Lung (tissue), 12 donors: ENCODE results near the gene FRMD4A. TPM values are rescaled to one million over a fixed set of nuclear protein-coding genes. Genes with fewer than 3 reads are reported as not detected.

ENCODE experiments used
- ATAC-seq: fragments of 200-7000 bp; cut with Tn5 transposase; one replicate; pipeline ENCODE4 v1.9.1; 2020; ENCODE audit warnings: moderate number of reproducible peaks; ENCODE audit not compliant: insufficient read depth, low FRiP score
- DNase-seq, 3 donors: peaks; one replicate each; pipeline ENCODE4 v3.0.0-alpha.2; 2013 to 2017
- H3K27ac ChIP-seq, 2 donors: one replicate each; pipeline ENCODE4 v1.5.1; 2013; ENCODE audit warnings: mild to moderate bottlenecking in 2 of 2, moderate library complexity in 2 of 2, control low read depth in 1 of 2, inconsistent platforms in 1 of 2, low read depth in 1 of 2, low read length in 1 of 2
- H3K27me3 ChIP-seq, 3 donors: one replicate each; pipeline ENCODE4 v1.5.1; 2013; ENCODE audit warnings: low read length in 2 of 3; ENCODE audit not compliant: control insufficient read depth in 3 of 3, insufficient read depth in 3 of 3
- H3K36me3 ChIP-seq, 4 donors: one replicate each; pipeline ENCODE4 v1.5.1; 2013; ENCODE audit warnings: low read length in 4 of 4, mild to moderate bottlenecking in 1 of 4, moderate library complexity in 1 of 4; ENCODE audit not compliant: control insufficient read depth in 4 of 4, insufficient read depth in 4 of 4
- H3K4me1 ChIP-seq, 5 donors: one replicate each; pipeline ENCODE4 v1.5.1; 2013; ENCODE audit warnings: low read length in 5 of 5, mild to moderate bottlenecking in 2 of 5, moderate library complexity in 1 of 5; ENCODE audit not compliant: control insufficient read depth in 5 of 5, insufficient read depth in 5 of 5
- H3K4me3 ChIP-seq: one replicate; pipeline ENCODE4 v1.5.1; 2013; ENCODE audit warnings: mild to moderate bottlenecking, control low read depth, moderate library complexity
- H3K9ac ChIP-seq, 2 donors: one replicate each; pipeline ENCODE4 v1.5.1; 2013; ENCODE audit warnings: low read length in 2 of 2, control low read depth in 1 of 2; ENCODE audit not compliant: insufficient read depth in 1 of 2
- H3K9me3 ChIP-seq, 4 donors: one replicate each; pipeline ENCODE4 v1.5.1; 2013; ENCODE audit warnings: low read length in 3 of 4, mild to moderate bottlenecking in 1 of 4, moderate library complexity in 1 of 4; ENCODE audit not compliant: control insufficient read depth in 4 of 4, insufficient read depth in 3 of 4
- CTCF ChIP-seq: IDR thresholded peaks from 2 replicates; pipeline ENCODE4 v1.5.1; 2012; ENCODE audit warnings: mild to moderate bottlenecking; ENCODE audit errors: control extremely low read depth, extremely low read depth
- WGBS, 2 donors: extraction: QIAGEN DNeasy Blood & Tissue Kit; methylation state at CpG; one replicate each; pipeline ENCODE4 v1.1.7; 2013; 5-methylcytosine and 5-hydroxymethylcytosine counted together
- polyA plus RNA-seq, 2 donors: library from polyadenylated mRNA; stranded (reverse); fragments of 200-250 nt; gene quantifications; one replicate each; pipeline ENCODE4 v1.2.1, GENCODE V29; 2013
- total RNA-seq, 2 donors: library from RNA; depleted of rRNA in 1 of 2; stranded (reverse); fragments of >200 nt in 1 of 2; gene quantifications; one replicate each; pipeline ENCODE4 v1.2.1, GENCODE V29; 2014 to 2021
- donor health status: control.
- donor health status: control.
- donor health status: Bipolar disorder and iron deficiency.
- donor health status: healthy.
- donor health status: DM: yes; HTN: yes; CAD: no.

The FRMD4A gene
- total and polyA plus RNA-seq, 4 donors: 12.0 to 64.5 (median 29.3) TPM

DNA sequence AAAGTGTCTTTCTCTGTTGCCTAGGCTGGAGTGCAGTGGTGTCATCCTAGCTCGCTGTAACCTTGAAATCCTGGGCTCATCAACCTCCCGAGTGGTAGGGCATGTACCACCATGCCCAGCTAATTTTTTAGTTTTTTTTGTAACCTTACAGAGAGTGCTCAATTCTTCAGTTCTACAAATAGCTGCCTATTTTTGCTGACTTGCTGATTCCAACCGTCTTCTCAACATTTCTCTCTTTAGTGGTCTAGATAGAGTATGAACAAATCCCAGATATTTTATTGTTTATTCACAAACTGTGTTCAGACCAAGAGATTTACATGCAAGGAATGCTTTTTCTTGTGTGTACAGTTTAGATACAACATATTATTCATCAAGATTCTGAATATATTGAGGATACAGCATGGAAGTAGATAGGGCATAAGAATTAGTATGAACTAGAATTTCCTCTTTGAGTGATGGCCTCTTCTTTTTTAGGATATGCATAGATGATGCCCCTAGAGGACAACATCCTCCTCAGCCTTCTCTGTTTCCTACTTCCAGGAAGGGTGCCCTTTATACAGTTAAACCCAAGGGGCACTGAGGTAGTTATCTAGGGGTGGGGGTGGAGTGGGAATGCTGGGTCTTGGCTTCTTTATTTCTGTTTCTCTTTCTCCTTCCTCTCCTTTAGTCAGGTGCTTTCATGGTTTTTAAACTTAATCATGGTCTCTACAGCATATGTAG lies 717.9 kb downstream of the FRMD4A start:
- H3K9ac ChIP-seq: no peak overlapping the region
- TF ChIP-seq CTCF: no peak
- H3K4me1 ChIP-seq: peaks cover 0 to 32% (median 7%) of the 10 kb centered on the region in 5 donors
- WGBS, 2 donors: 93 to 95% methylated on average over 3 of the region's 3 CpGs
- H3K27ac ChIP-seq: no peak overlapping the region
- H3K4me3 ChIP-seq: no peak overlapping the region
- H3K36me3 ChIP-seq: peaks cover 21 to 30% (median 25%) of the 10 kb centered on the region in 4 donors
- no peaks in the 10 kb centered on the region for H3K9me3 ChIP-seq
- ATAC-seq (no peak), DNase-seq (no peak)
- no peaks in the 10 kb centered on the region for H3K27me3 ChIP-seq

- H3K4me1 ChIP-seq: no peaks in the 10 kb centered on the region
- no peak for TF ChIP-seq CTCF
- DNase-seq (no peak), ATAC-seq (no peak)
- H3K27me3 ChIP-seq: no peaks in the 10 kb centered on the region
- H3K9ac ChIP-seq: no peak overlapping the region
- H3K36me3 ChIP-seq: peaks cover 15 to 34% (median 30%) of the 10 kb centered on the region in 4 donors
- 64 to 76% methylated on average over 8 of the region's 8 CpGs for WGBS, 2 donors
- H3K4me3 ChIP-seq: no peak overlapping the region
- H3K27ac ChIP-seq: no peak overlapping the region
- no peaks in the 10 kb centered on the region for H3K9me3 ChIP-seq
Observed at GRCh38 chr10:13608246-13608853, 722.4 kb downstream of the FRMD4A start.

- no peaks in the 10 kb centered on the region for H3K27me3 ChIP-seq
- no peak for TF ChIP-seq CTCF
- 87 to 91% methylated on average over 2 of the region's 2 CpGs for WGBS, 2 donors
- no peak overlapping the region for H3K9ac ChIP-seq
- DNase-seq (no peak), ATAC-seq (no peak)
- no peaks in the 10 kb centered on the region for H3K4me1 ChIP-seq
- peaks cover 7 to 28% (median 19%) of the 10 kb centered on the region in 4 donors for H3K36me3 ChIP-seq
- no peak overlapping the region for H3K27ac ChIP-seq
- no peak overlapping the region for H3K4me3 ChIP-seq
- no peaks in the 10 kb centered on the region for H3K9me3 ChIP-seq
Observed at GRCh38 chr10:13604357-13605040, 726.2 kb downstream of the FRMD4A start.
